HEK293 (cell line): Measurements from ENCODE around the gene WSCD2.

ENCODE experiments used
- CTCF ChIA-PET: fragments of 350-600 bp; formaldehyde crosslinking; extraction: SDS; loops from one replicate; lab custom pipeline; 2021; ENCODE audit warnings: antibody characterized with exemption; lab: Yijun Ruan, JAX
- POLR2A ChIA-PET: fragments of 300-600 bp; formaldehyde crosslinking; extraction: SDS; loops from one replicate; lab custom pipeline; 2020; ENCODE audit warnings: antibody characterized with exemption, inconsistent platforms; lab: Yijun Ruan, JAX
- H3K27ac ChIP-seq: fragments of 200-500 bp; sonication (Bioruptor generic); 2 replicates; pipeline ENCODE4 v1.5.1; 2014; ENCODE audit warnings: low read depth, low read length, control low read depth, inconsistent platforms; ENCODE audit errors: extremely low read depth
- H3K36me3 ChIP-seq, 2 experiments: fragments of 200-500 bp in 1 of 2; sonication (Bioruptor generic) in 1 of 2; 1 replicate in 1 of 2; 2 replicates in 1 of 2; pipeline ENCODE4 v1.5.1; 2014 to 2017; ENCODE audit warnings: inconsistent platforms in 2 of 2, low read length in 2 of 2; ENCODE audit not compliant: control insufficient read depth in 2 of 2, insufficient read depth in 1 of 2
- H3K4me1 ChIP-seq: fragments of 200-500 bp; sonication (Bioruptor generic); 2 replicates; pipeline ENCODE4 v1.5.1; 2014; ENCODE audit warnings: mild to moderate bottlenecking, low read length, inconsistent platforms; ENCODE audit not compliant: control insufficient read depth, insufficient read depth
- H3K4me3 ChIP-seq: 2 replicates; pipeline ENCODE4 v1.5.1; 2011; ENCODE audit warnings: low read depth, mild to moderate bottlenecking, control low read depth, low read length, moderate library complexity
- H3K9me3 ChIP-seq: fragments of 200-500 bp; sonication (Bioruptor generic); 2 replicates; pipeline ENCODE4 v1.5.1; 2014; ENCODE audit warnings: low read depth, low read length, inconsistent platforms; ENCODE audit not compliant: control insufficient read depth, insufficient read depth
- BCL11B ChIP-seq: fragments of 450-650 bp; formaldehyde crosslinking; IDR thresholded peaks from 2 replicates; pipeline ENCODE4 v1.5.1; 2016; ENCODE audit warnings: low read depth, missing biosample characterization, missing genetic modification characterization
- KLF1 ChIP-seq: fragments of 450-650 bp; formaldehyde crosslinking; IDR thresholded peaks from 2 replicates; pipeline ENCODE4 v1.5.1; 2016; ENCODE audit warnings: missing biosample characterization, missing genetic modification characterization
- KLF7 ChIP-seq: fragments of 450-650 bp; formaldehyde crosslinking; IDR thresholded peaks from 2 replicates; pipeline ENCODE4 v1.5.1; 2016; ENCODE audit warnings: missing biosample characterization, missing genetic modification characterization, borderline replicate concordance
- OSR2 ChIP-seq: fragments of 450-650 bp; formaldehyde crosslinking; IDR thresholded peaks from 2 replicates; pipeline ENCODE4 v1.5.1; 2016; ENCODE audit warnings: missing biosample characterization, missing genetic modification characterization
- REPIN1 ChIP-seq: fragments of 450-650 bp; formaldehyde crosslinking; IDR thresholded peaks from 2 replicates; pipeline ENCODE4 v1.5.1; 2017; ENCODE audit warnings: missing biosample characterization, missing genetic modification characterization, low read depth
- SETDB1 ChIP-seq: IDR thresholded peaks from one replicate; pipeline ENCODE4 v1.6.1; 2017; ENCODE audit warnings: mild to moderate bottlenecking, low read length, moderate library complexity, mixed read lengths; ENCODE audit not compliant: insufficient read length
- ZNF169 ChIP-seq: fragments of 450-650 bp; formaldehyde crosslinking; IDR thresholded peaks from 2 replicates; pipeline ENCODE4 v1.5.1; 2016; ENCODE audit warnings: missing biosample characterization, missing genetic modification characterization
- ZNF311 ChIP-seq: fragments of 450-650 bp; formaldehyde crosslinking; IDR thresholded peaks from 2 replicates; pipeline ENCODE4 v1.5.1; 2017; ENCODE audit warnings: missing biosample characterization, missing genetic modification characterization, borderline replicate concordance
- ZNF366 ChIP-seq: fragments of 450-650 bp; formaldehyde crosslinking; conservative IDR thresholded peaks from 2 replicates; pipeline ENCODE4 v1.5.1; 2016; ENCODE audit warnings: missing biosample characterization, missing genetic modification characterization
- ZNF423 ChIP-seq: fragments of 450-650 bp; formaldehyde crosslinking; IDR thresholded peaks from 2 replicates; pipeline ENCODE4 v1.5.1; 2016; ENCODE audit warnings: missing biosample characterization, missing genetic modification characterization
- ZNF654 ChIP-seq: fragments of 450-650 bp; formaldehyde crosslinking; IDR thresholded peaks from 2 replicates; pipeline ENCODE4 v1.5.1; 2016; ENCODE audit warnings: low read depth, missing biosample characterization, missing genetic modification characterization
- ZNF660 ChIP-seq: fragments of 450-650 bp; IDR thresholded peaks from 2 replicates; pipeline ENCODE4 v1.5.1; 2018; ENCODE audit warnings: missing biosample characterization, mild to moderate bottlenecking, missing genetic modification characterization
- ZNF664 ChIP-seq: fragments of 450-650 bp; formaldehyde crosslinking; IDR thresholded peaks from 2 replicates; pipeline ENCODE4 v1.5.1; 2016; ENCODE audit warnings: missing biosample characterization, missing genetic modification characterization
- ZNF777 ChIP-seq: fragments of 450-650 bp; formaldehyde crosslinking; IDR thresholded peaks from 2 replicates; pipeline ENCODE4 v1.5.1; 2017; ENCODE audit warnings: missing biosample characterization, missing genetic modification characterization, borderline replicate concordance
- ZNF785 ChIP-seq: fragments of 450-650 bp; formaldehyde crosslinking; IDR thresholded peaks from 2 replicates; pipeline ENCODE4 v1.5.1; 2016; ENCODE audit warnings: missing biosample characterization, missing genetic modification characterization
- ZNF837 ChIP-seq: fragments of 450-650 bp; formaldehyde crosslinking; IDR thresholded peaks from 2 replicates; pipeline ENCODE4 v1.5.1; 2016; ENCODE audit warnings: missing biosample characterization, missing genetic modification characterization
- TF ChIP-seq, protein P1 (sequence below): fragments of 450-650 bp; formaldehyde crosslinking; optimal IDR thresholded peaks from 2 replicates; pipeline ENCODE3; 2016; ENCODE audit warnings: missing biosample characterization, mild to moderate bottlenecking, missing genetic modification characterization
- TF ChIP-seq, protein P2 (sequence below): fragments of 450-650 bp; formaldehyde crosslinking; IDR thresholded peaks from 2 replicates; pipeline ENCODE4 v1.5.0; 2017; ENCODE audit warnings: missing biosample characterization, missing genetic modification characterization, borderline replicate concordance
- TF ChIP-seq, protein P3 (sequence below): fragments of 450-650 bp; formaldehyde crosslinking; IDR thresholded peaks from 2 replicates; pipeline ENCODE4 v1.5.1; 2016; ENCODE audit warnings: missing biosample characterization, missing genetic modification characterization

Gene WSCD2

DNA sequence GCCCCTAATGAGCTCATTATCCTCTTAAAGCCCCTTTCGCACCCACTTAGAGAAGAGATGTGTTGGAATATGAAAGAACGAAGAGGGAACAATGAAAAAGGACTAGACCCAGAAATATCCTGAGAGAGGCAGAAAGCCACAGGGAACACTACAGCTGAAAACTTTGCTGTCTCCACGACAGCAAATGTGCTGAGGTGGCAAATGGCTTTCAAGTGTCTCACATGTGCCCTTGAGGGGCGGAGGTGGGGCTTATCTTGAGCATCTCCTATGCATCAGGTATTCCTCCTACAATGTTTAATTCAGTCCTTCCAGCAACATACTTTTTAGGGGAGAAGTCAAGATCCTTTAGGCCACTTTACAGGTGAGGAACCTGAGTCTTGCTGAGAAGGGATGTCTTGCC is 62.9 kb downstream of the WSCD2 start:
- Histone ChIP-seq H3K4me3 (no peak overlapping the region), H3K9me3 (no peaks in the 10 kb centered on the region), H3K27ac (no peak overlapping the region), H3K4me1 (no peaks in the 10 kb centered on the region), H3K36me3 (no peaks in the 10 kb centered on the region)
- TF ChIP-seq ZNF169 (tag by site-specific recombination) (no peak), ZNF777 (tag by site-specific recombination) (no peak), ZNF837 (tag by site-specific recombination) (no peak), ZNF311 (no peak), ZNF664 (tag by site-specific recombination) (no peak), REPIN1 (tag by site-specific recombination) (no peak), BCL11B (tag by site-specific recombination) (no peak), ZNF785 (no peak), OSR2 (tag by site-specific recombination) (no peak)
- TF ChIP-seq, protein P1, sequence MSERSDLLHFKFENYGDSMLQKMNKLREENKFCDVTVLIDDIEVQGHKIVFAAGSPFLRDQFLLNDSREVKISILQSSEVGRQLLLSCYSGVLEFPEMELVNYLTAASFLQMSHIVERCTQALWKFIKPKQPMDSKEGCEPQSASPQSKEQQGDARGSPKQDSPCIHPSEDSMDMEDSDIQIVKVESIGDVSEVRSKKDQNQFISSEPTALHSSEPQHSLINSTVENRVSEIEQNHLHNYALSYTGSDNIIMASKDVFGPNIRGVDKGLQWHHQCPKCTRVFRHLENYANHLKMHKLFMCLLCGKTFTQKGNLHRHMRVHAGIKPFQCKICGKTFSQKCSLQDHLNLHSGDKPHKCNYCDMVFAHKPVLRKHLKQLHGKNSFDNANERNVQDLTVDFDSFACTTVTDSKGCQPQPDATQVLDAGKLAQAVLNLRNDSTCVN (tag by site-specific recombination) = no peak
- TF ChIP-seq, protein P2, sequence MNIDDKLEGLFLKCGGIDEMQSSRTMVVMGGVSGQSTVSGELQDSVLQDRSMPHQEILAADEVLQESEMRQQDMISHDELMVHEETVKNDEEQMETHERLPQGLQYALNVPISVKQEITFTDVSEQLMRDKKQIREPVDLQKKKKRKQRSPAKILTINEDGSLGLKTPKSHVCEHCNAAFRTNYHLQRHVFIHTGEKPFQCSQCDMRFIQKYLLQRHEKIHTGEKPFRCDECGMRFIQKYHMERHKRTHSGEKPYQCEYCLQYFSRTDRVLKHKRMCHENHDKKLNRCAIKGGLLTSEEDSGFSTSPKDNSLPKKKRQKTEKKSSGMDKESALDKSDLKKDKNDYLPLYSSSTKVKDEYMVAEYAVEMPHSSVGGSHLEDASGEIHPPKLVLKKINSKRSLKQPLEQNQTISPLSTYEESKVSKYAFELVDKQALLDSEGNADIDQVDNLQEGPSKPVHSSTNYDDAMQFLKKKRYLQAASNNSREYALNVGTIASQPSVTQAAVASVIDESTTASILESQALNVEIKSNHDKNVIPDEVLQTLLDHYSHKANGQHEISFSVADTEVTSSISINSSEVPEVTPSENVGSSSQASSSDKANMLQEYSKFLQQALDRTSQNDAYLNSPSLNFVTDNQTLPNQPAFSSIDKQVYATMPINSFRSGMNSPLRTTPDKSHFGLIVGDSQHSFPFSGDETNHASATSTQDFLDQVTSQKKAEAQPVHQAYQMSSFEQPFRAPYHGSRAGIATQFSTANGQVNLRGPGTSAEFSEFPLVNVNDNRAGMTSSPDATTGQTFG = no peak
- POLR2A ChIA-PET = no interaction called here
- CTCF ChIA-PET = interaction anchor here (0.6 to 1.7 kb wide), 5 partner anchors 9 to 202 kb away, joined by 3 to 6 read pairs (median 4); no protein-coding TSS in a partner anchor

DNA sequence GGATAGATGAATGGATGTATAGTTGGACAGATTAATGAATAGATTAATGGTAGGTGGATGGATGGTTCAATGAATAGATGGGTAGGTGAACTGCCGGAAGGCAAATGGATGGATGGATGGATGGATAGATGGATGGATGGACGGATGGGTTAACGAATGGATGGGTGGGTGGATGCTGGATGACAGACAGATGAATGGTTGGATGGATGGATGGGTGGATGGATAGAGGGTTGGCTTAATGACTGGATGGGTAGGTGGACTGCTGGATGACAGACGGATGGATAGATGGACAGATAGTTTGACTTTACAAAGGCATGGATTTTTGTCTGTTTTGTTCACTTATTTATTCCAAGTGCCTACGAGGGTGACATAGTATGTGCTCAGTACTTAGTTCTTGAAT is 64.4 kb downstream of the WSCD2 start:
- H3K27ac ChIP-seq = no peak overlapping the region
- no peaks in the 10 kb centered on the region for H3K36me3 ChIP-seq
- ChIA-PET POLR2A (no interaction called here), CTCF (interaction anchor here (0.6 to 0.9 kb wide), 2 partner anchors 9 to 269 kb away, joined by 3 read pairs; no protein-coding TSS in a partner anchor)
- TF ChIP-seq, protein P3, sequence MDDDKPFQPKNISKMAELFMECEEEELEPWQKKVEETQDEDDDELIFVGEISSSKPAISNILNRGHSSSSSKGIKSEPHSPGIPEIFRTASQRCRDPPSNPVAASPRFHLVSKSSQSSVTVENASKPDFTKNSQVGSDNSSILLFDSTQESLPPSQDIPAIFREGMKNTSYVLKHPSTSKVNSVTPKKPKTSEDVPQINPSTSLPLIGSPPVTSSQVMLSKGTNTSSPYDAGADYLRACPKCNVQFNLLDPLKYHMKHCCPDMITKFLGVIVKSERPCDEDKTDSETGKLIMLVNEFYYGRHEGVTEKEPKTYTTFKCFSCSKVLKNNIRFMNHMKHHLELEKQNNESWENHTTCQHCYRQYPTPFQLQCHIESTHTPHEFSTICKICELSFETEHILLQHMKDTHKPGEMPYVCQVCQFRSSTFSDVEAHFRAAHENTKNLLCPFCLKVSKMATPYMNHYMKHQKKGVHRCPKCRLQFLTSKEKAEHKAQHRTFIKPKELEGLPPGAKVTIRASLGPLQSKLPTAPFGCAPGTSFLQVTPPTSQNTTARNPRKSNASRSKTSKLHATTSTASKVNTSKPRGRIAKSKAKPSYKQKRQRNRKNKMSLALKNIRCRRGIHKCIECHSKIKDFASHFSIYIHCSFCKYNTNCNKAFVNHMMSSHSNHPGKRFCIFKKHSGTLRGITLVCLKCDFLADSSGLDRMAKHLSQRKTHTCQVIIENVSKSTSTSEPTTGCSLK (tag by site-specific recombination) = 0 out of 2 replicates have a peak, but pooled peaks have one; percentile 80
- no peak for TF ChIP-seq KLF1 (tag by site-specific recombination)
- peak; percentile 81 for TF ChIP-seq ZNF366 (tag by site-specific recombination)
- H3K9me3 ChIP-seq = no peaks in the 10 kb centered on the region
- H3K4me1 ChIP-seq = no peaks in the 10 kb centered on the region
- no peak overlapping the region for H3K4me3 ChIP-seq

DNA sequence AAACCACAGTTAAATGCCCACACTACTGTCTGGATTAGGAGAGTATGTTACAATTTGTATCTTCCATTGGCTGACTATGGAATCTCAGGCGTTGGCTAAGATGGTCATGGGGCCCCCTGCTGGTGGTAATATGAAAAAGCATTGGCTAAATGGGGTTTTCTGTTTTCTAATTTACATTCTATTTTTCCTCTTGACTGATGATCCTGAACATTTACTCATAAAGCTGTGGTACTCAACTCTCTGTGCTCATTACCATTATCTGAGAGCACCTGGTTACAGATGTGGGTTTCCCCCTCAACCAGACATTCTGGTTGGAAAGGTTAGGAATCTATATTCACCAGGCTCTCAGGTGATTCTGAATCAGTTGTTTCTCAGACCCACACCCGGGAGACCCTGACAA is 64.8 kb downstream of the WSCD2 start:
- ChIA-PET CTCF (interaction anchor here (0.6 to 1.9 kb wide), 12 partner anchors 10 to 1225 kb away, joined by 3 to 10 read pairs (median 4); no protein-coding TSS in a partner anchor), POLR2A (no interaction called here)
- no peaks in the 10 kb centered on the region for H3K36me3 ChIP-seq
- no peak overlapping the region for H3K27ac ChIP-seq
- H3K4me3 ChIP-seq = no peak overlapping the region
- no peak for TF ChIP-seq KLF7 (tag by site-specific recombination)
- peak; percentile 35; the same call in 1 of the 2 replicates for TF ChIP-seq ZNF660 (tag by site-specific recombination)
- no peak for TF ChIP-seq ZNF423
- no peak for TF ChIP-seq SETDB1
- TF ChIP-seq ZNF654 (tag by site-specific recombination) = peak; percentile 52
- H3K9me3 ChIP-seq = no peaks in the 10 kb centered on the region
- H3K4me1 ChIP-seq = no peaks in the 10 kb centered on the region
